Kidney glomerular epithelial cell (primary cell): Measurements from ENCODE around the gene CCDC106.

Experiments
- DNase-seq: peaks from one replicate; lab custom pipeline; 2025; lab: John Stamatoyannopoulos, UW

Gene CCDC106

GRCh38 chr19:55635856-55636440 is 12.1 kb upstream of the CCDC106 start:
- no peak for DNase-seq

DNA sequence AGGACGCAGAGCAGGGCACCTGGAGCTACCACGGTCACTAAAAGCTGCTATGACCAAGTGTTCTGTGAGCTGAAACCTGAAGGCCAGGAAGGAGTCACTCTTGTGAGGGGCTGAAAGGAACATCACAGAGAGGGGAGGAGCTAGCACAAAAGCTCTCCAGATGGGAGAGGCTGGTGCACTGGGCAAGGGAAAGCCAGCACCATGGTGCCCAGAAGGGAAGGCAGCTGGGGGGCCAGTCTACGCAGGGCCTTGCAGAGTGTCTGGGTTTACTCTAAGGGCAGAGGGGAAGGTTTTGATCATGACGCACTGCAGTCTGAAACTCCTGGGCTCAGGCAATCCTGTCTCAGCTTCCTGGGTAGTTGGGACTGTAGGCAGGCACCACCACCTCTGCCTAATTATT is 11.3 kb upstream of the CCDC106 start:
- DNase-seq, result no peak

DNA sequence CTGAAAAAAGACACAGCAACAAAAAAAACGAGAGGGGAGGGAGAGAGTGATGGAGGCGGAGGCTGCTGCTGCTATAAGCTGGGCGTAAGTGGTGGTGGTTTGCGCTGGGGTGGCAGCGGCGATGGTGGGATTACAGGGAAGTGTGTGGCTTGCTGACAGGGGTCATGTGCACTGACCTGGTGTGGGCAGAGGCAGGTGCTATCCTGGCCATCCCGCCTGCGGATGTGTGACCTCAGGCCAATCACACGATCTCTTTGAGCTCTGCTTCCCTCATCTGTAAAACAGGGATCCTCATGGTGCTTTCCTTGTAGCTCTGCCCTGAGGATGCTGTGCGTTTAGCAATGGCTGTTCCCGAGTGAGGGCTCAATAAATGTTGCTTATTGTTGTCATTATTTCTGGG is 10.5 kb upstream of the CCDC106 start:
- DNase-seq, result no peak

DNA sequence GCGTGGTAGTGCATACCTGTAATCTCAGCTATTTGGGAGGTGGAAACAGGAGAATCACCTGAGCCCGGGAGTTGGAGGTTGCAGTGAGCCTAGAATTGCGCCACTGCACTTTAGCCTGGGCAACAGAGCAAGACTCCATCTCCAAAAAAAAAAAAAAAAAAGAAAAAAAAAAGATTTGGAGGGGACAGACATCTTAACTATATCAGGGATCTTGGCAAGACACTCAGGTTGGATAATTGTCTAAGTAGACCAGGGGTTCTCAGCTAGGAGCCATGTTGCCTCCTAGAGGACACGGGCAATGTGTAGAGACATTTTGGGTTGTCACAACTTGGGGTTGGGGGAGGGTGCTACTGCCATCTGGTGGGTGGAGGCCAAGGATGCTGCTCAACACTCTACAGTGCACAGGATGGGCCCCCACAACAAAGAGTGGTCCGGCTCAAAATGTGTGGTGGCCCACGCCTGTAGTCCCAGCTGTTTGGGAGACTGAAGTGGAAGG is 9.1 kb upstream of the CCDC106 start:
- DNase-seq, result no peak

DNA sequence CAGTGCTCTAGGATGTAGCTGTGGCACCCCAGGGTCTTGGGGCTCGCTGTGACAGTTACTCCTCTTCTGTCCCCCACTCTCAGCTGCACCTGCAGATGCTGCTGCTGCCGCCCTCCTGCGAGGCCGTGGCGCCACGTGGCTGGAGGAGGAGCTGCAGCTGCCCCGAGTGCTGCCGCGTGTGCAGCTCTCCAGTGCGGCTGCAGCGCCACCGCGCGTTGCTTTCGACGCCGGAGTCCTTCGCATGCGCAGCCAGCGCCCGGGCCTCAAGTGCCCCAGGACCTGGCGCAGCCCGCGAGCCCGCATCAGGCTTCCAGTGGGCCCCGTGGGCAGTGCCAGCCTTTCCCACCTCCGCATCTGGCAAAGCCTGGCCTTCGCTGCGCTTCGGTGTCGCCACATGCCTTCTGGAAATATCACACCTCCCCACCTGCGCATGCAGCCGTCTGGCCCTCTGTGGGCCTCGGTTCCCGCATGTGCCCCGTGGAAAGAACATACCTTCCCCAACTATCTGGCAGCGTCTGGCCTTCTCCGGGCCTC is 7.9 kb upstream of the CCDC106 start:
- DNase-seq, result no peak

DNA sequence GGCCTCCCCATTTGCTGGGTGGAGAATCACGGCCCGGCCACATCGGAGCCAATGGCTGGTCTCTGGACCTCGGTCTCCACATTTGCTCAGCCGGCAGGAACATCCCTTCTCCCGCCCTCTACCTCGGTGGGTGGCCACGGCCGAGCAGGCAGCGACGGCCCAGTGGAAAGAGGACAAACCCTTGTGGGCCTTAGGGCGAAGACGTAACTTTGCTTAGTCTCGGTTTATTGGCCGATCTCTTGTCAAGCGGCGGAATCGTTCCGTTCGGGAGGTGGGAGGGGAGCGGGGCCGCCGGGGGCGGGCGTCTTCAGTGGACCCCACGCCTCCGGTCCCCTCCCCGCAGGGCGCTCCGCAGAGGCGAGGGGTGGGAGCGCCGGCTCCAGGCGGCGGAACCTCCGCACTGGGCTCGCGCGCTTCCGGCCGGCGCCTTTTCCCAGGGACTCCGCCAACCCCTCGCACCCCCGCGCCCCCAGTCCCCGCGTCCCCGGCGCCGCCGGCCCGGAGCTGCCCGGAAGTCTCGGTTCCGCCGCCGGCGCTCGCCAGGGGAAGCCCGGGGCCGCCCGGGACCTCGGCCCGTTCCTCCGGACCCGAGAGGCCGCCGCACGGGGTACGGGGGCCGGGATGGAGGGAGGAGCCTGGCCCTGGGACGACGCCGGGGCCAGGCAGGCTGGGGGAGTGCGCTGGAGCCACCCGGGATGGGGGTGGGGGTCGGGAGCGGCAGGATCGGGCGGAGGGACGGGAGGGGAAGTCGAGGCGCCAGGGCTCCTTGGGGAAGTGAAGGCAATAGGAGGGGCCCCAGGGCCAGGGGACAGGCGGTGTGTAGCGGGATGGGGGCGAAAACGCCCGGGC is 7.2 kb upstream of the CCDC106 start, which contains the start of gene ZNF580:
Gene ZNF580, plus strand, starts transcription at position 426 of the 849 bp plus-strand sequence. CDS start 1,507 bp downstream, outside the sequence.
- DNase-seq, result peak; percentile 35

- peak; percentile 37 for DNase-seq
These were observed 6.4 kb upstream of the CCDC106 start for GRCh38 chr19:55641426-55642152.

DNA sequence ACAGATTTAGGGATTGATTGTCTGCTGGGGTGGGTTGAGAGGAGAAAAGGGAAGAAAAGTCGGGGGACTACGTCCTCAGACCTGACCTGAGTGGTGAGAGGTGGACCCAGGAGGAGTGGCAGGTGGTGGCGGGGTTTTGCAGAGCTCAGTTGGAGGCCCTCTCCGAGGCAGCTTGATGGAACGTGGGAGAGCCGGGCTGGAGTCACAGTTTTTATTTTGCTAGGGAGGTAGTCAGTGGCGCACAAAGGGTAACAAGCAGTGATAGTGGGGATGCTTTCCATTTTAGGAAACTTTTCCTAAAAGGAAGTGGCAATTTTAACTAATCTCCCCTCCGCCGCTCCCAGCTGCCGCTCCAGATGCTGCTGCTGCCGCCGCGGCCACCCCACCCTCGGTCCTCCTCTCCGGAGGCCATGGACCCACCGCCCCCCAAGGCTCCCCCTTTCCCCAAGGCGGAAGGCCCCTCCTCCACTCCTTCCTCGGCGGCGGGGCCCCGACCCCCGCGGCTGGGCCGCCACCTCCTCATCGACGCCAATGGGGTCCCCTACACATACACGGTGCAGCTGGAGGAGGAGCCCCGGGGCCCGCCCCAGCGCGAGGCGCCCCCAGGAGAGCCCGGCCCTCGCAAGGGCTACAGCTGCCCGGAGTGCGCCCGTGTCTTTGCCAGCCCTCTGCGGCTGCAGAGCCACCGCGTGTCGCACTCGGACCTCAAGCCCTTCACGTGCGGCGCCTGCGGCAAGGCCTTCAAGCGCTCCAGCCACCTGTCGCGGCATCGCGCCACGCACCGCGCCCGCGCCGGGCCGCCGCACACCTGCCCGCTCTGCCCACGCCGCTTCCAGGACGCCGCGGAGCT is 5.6 kb upstream of the CCDC106 start:
- no peak for DNase-seq

DNA sequence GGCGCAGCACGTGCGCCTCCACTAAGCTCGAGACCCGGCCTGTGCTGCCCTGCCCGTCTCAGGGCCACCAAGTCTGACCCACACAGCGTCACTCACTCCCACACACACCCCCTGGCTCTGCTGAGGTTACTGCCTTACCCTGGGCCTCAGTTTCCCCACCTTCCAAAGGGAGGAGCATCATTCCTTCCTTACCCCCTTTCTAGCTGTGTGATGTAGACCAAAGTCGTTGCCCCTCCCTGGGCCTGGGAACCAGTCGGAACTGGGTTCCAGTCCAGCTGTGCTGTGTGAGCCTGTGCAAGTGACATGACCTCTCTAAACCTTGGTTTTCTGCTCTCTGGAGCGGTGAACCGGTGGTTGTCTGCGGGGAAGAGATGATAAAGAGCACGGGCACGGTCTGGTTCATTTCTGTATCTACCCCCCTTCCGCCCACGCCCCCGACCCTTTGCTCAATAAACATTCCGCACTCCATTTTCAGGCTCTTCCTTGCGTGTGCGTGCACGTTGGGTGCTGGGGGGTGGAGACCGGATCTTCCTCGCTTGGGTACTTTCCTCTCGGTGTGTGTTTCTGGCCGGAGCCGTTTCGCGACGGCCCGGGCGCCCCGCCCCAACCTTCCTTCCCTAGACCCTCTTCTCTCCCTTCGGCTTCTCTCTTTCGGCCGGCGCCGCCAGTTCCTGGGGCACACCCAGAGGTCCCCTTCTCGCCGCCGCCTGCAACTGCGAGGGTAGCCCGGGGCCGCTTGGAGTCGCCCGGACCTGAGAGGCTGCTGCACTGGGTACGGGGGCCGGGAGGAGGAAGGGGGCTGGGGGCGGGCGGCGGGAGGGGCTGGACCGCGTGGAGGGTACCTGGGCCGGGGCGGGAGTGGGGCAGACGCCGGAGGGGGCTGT is 4.8 kb upstream of the CCDC106 start, which contains the start of gene ZNF581:
Gene ZNF581, plus strand, starts transcription at position 647 of the 884 bp plus-strand sequence. CDS start 923 bp downstream, outside the sequence.
- peak; percentile 73 for DNase-seq

DNA sequence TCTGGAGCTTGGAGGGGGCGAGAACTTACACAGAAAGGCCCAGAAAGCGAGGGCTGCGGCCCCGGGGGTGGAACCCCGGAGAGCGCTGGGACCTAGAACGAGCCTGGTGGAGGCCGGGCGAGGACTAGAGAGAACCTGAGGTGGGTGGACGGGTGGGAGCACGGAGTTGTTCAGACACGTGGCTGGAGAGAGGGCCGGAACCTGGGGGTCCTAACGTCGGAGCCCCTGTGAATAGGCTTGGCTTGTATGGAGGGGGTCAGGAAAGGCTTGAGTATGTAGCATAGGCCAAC is 4.2 kb upstream of the CCDC106 start:
- DNase-seq, result no peak

DNA sequence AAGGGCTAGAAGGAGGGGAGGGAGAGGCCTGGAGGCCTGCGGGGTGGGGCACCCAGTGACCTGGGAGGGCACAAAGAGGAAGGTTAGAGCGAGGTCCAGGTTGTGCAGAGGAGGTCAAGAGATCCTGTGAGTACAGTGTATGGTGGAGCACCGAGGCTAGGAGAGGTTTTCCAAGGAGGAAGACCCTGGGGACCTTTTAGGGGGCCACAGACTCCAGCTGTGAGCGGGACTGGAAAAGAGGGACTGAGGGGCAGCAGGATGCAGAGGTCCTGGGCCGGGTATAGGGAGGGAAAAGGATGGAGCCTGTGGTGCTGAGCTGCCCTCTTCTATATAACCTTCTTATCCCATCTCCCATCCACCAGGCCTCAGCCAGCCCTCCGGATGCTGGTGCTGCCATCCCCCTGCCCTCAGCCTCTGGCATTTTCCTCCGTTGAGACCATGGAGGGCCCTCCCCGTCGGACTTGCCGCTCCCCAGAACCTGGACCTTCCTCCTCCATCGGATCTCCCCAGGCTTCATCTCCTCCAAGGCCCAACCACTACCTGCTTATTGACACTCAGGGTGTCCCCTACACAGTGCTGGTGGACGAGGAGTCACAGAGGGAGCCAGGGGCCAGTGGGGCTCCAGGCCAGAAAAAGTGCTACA is 3.7 kb upstream of the CCDC106 start:
- no peak for DNase-seq

DNA sequence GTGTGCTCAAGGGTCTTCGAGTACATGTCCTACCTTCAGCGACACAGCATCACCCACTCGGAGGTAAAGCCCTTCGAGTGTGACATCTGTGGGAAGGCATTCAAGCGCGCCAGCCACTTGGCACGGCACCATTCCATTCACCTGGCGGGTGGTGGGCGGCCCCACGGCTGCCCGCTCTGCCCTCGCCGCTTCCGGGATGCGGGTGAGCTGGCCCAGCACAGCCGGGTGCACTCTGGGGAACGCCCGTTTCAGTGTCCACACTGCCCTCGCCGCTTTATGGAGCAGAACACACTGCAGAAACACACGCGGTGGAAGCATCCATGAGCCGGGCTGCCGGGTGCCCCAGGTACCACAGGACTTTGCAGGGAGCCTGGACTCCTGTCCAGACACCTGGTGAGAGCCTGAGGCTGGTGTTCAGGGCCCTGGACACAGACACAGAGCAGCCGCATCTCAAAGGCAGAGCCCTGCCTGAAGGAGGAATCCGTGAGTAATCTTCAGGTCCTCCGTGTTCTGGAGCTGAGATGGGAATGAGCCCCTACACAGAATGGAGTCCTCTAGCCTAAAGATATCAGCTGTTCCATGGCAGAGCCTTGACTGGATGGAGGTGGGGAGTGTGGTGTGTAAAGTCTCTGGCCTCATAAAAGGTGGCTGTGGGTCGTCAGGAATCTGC is 3.0 kb upstream of the CCDC106 start:
- DNase-seq, result no peak

- DNase-seq, result no peak
These were observed 2.5 kb upstream of the CCDC106 start for GRCh38 chr19:55645512-55645881.

- no peak for DNase-seq
These were observed 902 bp upstream of the CCDC106 start for GRCh38 chr19:55646889-55647731.

DNA sequence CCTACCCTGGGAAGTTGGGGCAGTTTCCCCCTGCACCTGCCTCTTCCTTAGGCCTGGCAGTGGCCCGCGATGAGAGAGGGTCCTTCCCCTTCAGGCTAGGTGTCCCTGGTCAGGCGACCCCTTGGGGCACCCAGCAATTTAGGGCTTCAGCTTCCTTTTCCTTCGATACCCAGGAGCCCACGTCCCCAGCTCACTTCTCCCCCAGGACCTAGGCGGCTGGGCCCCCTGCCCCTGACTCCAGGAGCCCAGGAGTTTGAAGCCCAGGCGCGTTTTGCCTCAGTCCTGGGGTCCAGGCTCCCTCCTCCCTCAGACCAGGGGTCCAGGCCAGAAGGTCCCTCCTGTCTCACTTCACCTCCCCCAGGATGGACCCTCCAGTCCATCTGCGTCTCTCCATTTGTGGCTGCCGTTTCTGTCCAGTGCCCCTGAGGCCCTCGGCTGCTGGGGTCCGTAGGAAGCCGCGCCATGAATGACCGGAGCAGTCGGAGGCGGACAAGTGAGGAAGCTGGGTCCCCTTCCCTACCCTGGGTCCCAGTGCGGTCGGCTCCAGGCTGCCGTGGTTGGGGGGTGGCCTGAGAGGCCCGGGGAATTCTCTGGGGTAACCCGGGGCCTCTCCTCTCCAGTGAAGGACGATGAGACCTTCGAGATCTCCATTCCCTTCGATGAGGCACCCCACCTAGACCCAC is 714 bp downstream of the CCDC106 start:
- DNase-seq, result no peak

GRCh38 chr19:55649268-55650125 is 1.5 kb downstream of the CCDC106 start:
- DNase-seq, result no peak

DNA sequence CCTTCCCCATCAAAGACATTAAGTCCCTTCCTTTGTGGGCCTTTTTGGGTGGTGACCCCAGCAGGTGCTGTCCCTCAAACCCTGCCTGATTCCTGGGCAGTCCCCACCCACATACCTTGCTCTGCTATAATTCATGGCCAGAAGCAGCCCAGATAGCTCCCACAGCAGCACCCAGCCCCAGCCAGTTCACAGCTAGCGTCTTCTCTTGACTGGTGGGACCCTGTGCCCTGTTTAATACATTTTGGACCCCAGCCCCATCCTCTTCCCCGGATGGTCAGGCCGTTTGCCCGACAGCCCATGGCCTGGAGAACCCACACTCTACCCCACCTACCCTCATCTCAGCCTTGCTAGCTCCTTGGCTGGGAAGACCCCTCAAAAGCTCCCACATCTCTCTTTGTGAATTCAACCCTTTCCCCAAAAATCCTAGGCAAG is 2.1 kb downstream of the CCDC106 start:
- no peak for DNase-seq
